T-helper 17 cell (primary cell): ENCODE measurements around the gene RIN3. TPM values are rescaled to one million over a fixed set of nuclear protein-coding genes. Genes with fewer than 3 reads are reported as not detected.

Experiments used
- ATAC-seq: fragments of 150-1000 bp; cut with Tn5 transposase; 2 replicates; pipeline ENCODE4 v1.10.0; 2021; ENCODE audit warnings: mild to moderate bottlenecking, moderate library complexity
- DNase-seq, 3 donors: peaks; one replicate each; pipeline versions ENCODE4 v3.0.0 to v3.0.0-alpha.2; 2020 to 2021
- H3K9me3 ChIP-seq: one replicate; pipeline ENCODE4 v1.7.0; 2013; ENCODE audit warnings: low read length, mild to moderate bottlenecking; ENCODE audit not compliant: control insufficient read depth, poor library complexity, severe bottlenecking
- H3K27ac Mint-ChIP-seq: one replicate; pipeline ENCODE4 v1.8.0; 2022; ENCODE audit warnings: mild to moderate bottlenecking, moderate library complexity, mixed read lengths
- H3K27me3 Mint-ChIP-seq: one replicate; pipeline ENCODE4 v1.8.0; 2022; ENCODE audit warnings: mixed read lengths
- H3K36me3 Mint-ChIP-seq: one replicate; pipeline ENCODE4 v1.8.0; 2022; ENCODE audit warnings: low read depth, mixed read lengths
- H3K4me1 Mint-ChIP-seq: one replicate; pipeline ENCODE4 v1.8.0; 2022; ENCODE audit warnings: mild to moderate bottlenecking, mixed read lengths
- H3K4me3 Mint-ChIP-seq: one replicate; pipeline ENCODE4 v1.8.0; 2022; ENCODE audit warnings: mild to moderate bottlenecking, moderate library complexity, mixed read lengths
- total RNA-seq, 4 donors: library from RNA in 2 of 4; stranded (reverse) in 2 of 4; gene quantifications; one replicate each; pipeline ENCODE4 v1.2.3 and lab custom pipeline; 2022 to 2026

RIN3 gene
- total RNA-seq, 2 donors from 2014 or later = 49.3 to 70.0 TPM

DNA sequence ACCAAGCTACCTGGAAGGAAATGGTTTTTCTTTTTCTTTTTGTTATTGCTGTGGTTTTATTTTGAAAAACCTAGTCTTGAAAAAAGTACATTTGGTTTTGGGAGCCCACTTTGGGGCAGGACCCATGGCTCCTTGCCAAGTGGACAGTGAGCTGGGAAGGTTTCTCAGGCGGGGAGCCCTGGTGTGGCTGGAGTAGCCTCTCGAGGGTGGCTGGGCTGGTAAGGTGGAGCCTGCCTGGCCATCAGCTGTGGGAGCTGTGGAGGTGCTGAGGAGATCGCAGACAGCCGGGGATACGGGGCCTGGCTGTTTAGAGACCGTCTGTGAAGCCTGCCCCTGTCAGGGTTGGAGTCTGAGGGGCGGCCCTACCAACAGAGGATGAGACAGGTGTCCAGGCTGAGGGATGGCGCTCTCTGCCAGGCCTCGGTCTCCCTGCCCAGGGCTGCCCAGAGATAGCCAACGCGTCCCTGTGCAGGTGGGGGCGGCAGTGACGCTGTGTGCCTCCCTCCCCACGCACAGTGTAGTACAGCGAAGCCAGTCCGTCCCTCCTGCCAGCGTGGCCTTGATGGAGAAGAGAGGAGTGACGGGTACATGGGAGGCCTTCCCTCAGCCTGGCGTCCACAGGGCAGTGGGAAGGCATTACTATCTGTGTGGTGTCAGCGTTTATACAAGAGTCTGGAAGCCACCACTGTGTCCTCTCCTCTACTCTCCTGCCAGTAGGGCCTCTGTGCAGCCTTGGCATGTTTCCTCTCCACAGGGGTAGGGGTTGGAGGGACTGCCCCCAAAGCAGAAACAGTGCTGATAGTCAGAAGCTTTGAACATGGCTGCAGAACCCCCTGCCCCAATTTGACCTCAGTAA is 5.9 kb downstream of the RIN3 start:
- peaks cover 6% of the 10 kb centered on the region for H3K27me3 Mint-ChIP-seq
- H3K4me1 Mint-ChIP-seq = peaks cover 18% of the 10 kb centered on the region
- no peaks in the 10 kb centered on the region for H3K36me3 Mint-ChIP-seq
- no peak overlapping the region for H3K4me3 Mint-ChIP-seq
- DNase-seq (no peak), ATAC-seq (no peak)
- peak overlapping the region; percentile 29 for H3K27ac Mint-ChIP-seq
- no peaks in the 10 kb centered on the region for H3K9me3 ChIP-seq

DNA sequence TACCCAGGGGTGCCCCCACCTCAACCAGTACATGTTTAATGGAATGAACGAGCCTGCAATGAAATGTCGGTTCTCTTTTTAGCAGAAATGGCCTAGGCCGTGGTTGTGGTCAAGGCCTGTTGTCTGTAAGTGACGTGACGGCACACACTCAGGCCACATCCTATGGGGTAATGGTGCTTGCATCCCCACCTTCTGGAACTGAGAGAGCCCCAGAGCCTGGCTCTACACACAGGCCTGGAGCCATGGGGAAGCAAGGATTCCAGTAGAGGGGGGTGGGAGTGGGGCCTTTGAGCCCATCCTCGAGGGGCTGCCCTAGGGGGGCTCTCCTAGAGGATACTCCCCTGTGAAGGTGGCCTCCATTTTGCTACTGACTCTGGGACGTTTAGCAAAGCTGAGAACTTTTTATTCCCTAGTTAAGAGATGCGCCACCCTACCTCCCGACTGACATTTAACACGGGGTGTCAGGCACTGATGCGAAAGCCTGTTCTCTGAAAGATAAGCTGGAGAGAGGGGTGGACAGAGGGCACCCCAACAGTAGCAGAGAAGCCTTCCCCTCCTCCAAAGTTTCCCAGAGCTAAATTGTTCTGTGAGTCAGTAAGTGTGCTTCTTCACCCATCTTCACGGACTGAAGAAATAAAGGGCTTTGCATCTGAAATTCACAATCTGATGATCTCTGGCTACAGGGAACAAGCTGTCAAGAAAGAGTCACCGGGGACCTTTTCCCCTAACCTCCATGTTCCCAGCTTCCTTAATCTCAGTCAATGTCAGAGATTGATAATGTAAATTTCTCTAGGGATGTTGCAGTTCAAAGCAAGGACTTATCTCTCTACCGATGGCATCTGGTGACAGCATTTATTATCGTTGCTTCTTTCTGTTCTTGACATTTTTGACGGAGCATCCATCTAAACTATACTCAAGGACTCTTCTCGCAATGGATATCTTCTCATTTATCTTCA is 6.8 kb downstream of the RIN3 start:
- H3K9me3 ChIP-seq = no peaks in the 10 kb centered on the region
- ATAC-seq = no peak
- Mint-ChIP-seq H3K27ac (no peak overlapping the region), H3K4me3 (no peak overlapping the region), H3K4me1 (peaks cover 20% of the 10 kb centered on the region), H3K36me3 (no peaks in the 10 kb centered on the region), H3K27me3 (peaks cover 5% of the 10 kb centered on the region)
- DNase-seq = no peak

DNA sequence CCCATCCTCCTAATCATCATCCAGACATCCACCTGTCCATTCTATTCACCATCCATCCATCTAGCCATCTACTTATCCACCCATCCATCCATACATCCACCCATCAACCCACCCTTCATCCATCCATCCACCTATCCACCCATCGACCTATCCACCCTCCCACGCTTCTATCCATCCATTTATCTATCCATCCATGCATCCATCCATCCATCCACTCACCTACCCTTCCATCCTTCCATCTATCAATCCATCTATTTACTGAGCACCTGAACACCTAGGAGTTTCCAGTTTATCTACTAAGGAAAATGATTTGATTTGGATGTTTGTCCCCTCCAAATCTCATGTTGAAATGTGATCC is 7.5 kb downstream of the RIN3 start:
- Mint-ChIP-seq H3K27me3 (no peaks in the 10 kb centered on the region), H3K36me3 (no peaks in the 10 kb centered on the region), H3K27ac (no peak overlapping the region), H3K4me3 (no peak overlapping the region), H3K4me1 (peaks cover 18% of the 10 kb centered on the region)
- H3K9me3 ChIP-seq = no peaks in the 10 kb centered on the region
- no peak for ATAC-seq
- DNase-seq = no peak

DNA sequence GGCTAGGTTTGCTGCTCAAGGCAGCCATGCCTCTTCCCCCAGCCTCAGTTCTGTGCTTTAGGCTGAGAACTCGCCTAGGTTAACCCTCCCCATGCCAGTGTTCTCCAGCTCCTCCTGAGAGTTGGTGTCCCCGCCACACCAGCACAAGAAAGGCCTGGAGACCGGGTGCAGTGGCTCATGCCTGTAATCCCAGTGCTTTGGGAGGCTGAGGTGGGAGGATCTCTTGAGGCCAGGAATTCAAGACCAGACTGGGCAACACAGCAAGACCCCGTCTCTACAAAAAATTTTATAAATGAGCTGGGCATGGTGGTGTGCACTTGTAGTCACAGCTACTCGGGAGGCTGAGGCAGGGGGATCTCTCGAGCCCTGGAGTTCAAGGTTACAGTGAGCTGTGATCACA is 10.2 kb downstream of the RIN3 start:
- Mint-ChIP-seq H3K27me3 (no peaks in the 10 kb centered on the region), H3K36me3 (no peaks in the 10 kb centered on the region), H3K27ac (no peak overlapping the region), H3K4me3 (no peak overlapping the region), H3K4me1 (peaks cover 10% of the 10 kb centered on the region)
- ATAC-seq (no peak), DNase-seq (no peak)
- no peaks in the 10 kb centered on the region for H3K9me3 ChIP-seq

DNA sequence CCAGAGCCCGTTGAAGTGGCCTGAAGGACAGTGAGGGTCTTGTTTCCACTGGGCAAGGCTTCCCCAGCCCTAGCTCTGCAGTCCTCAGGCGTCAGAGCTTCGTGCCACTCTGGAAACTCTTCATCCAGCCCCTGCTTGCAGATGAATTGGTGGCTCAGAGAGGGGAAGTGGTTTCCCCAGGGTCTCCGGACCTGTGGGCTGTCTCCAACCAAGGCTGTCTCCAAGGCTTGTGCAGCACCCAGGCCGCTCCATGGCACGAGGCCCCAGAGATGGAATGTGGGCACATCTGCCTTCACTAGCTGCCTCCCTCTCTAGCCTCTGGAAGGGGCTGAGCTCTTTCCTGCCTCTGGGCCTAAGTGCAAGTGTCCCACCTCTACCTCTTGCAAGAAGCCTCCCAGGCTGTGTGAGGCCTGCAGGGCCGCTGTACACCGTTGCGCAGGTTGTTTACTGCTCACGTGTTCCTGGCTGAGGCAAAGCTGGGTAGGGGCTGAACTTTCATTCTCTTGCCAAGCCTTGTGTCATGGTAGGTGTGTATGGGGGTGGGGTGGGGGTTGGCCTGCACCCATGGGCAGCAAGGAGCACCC is 11.1 kb downstream of the RIN3 start:
- Mint-ChIP-seq H3K27ac (peak overlapping the region; percentile 24), H3K27me3 (no peaks in the 10 kb centered on the region), H3K36me3 (no peaks in the 10 kb centered on the region), H3K4me1 (peaks cover 9% of the 10 kb centered on the region), H3K4me3 (no peak overlapping the region)
- no peaks in the 10 kb centered on the region for H3K9me3 ChIP-seq
- DNase-seq (no peak), ATAC-seq (no peak)

DNA sequence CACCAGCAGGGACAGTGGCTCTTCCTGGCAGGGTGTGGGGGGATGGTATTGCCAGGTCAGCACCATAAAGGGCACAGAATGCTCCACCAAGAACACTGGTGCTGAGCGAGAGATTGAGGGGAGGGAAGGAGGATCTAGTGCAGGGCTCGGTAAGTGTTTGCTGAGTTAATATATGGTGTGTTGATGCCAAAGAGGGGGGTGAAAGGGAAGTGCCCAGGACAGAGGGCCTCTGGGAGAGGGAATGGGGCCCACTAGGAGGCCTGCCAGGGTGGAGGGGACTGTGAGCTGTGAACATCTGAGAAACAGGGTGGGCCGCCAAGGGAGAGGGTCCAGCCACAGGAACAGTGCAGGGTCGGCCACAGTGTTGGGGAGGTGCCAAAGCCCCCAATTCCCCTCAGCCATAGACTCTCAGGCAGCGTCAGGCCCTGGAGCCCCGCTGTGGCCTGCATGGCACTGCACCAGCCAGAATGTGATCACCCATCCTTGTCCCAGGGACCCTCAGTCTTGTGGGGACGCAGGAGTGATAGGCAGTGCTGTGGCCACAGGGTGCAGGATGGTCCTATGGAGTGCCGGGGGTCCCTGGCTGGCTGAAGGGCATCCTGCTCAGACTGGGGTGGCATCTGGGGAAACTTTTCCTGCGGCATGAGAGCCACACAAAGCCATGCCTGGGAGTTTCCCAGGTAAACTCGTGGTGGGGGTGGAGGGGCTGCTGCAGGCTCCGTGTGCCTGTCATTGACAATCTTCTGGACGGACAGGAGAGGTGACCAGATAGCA is 11.9 kb downstream of the RIN3 start:
- Mint-ChIP-seq H3K4me3 (no peak overlapping the region), H3K4me1 (peaks cover 10% of the 10 kb centered on the region), H3K27me3 (no peaks in the 10 kb centered on the region), H3K27ac (peak overlapping the region; percentile 24), H3K36me3 (no peaks in the 10 kb centered on the region)
- ATAC-seq (no peak), DNase-seq (no peak)
- H3K9me3 ChIP-seq = no peaks in the 10 kb centered on the region

DNA sequence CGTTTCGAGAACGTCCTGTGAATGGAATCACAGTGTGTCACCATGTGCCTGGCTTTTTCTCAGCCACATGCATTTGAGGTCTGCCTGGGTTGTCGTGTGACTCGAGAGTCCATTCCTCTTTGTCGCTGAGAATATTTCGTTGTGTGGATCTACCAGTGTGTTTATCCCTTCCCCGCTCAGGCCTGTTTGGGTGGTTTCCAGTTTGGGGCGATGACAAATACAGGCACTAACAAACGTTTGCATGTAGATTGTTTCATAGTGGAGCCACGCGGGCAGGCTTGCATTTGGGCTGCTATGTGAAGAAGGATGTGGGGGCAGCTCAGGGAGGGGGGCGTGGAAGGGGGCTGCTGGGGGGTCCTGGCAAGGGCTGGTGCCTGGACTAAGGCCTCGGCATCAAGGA is 14.1 kb downstream of the RIN3 start:
- no peaks in the 10 kb centered on the region for H3K27me3 Mint-ChIP-seq
- no peaks in the 10 kb centered on the region for H3K9me3 ChIP-seq
- H3K4me1 Mint-ChIP-seq = peaks cover 13% of the 10 kb centered on the region
- no peak for DNase-seq
- no peak overlapping the region for H3K4me3 Mint-ChIP-seq
- H3K27ac Mint-ChIP-seq = no peak overlapping the region
- no peak for ATAC-seq
- H3K36me3 Mint-ChIP-seq = no peaks in the 10 kb centered on the region

DNA sequence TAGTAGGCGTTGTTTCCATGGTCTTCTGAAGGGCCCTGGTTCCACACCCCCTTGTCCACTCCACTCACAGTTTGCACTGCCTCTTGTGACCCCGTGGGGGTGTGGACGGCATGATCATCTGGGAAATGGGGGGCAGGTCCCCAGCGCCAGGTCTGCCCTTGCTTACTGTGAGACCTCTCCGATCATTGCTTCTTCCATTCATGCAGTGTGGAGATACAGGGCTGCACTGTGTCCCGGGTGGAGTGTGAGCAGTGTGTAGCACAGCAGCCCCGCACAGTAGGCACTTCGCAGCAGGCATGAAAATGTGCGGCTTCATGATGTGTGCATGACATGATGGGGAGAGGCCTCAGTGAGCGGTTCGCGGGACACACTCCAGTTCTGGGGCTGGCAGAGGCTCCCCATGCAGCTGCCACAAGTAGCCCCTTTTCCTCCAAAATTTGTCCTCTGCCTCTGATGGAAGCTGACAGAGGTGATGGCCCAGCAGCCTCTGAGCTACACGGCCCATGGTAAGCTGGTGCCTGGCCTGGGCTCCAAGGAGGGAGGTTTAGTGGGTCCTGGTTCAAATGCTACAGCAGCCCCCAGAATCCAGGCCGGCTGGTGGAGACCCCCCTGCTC is 15.0 kb downstream of the RIN3 start:
- no peak overlapping the region for H3K27ac Mint-ChIP-seq
- no peak for DNase-seq
- no peaks in the 10 kb centered on the region for H3K36me3 Mint-ChIP-seq

DNA sequence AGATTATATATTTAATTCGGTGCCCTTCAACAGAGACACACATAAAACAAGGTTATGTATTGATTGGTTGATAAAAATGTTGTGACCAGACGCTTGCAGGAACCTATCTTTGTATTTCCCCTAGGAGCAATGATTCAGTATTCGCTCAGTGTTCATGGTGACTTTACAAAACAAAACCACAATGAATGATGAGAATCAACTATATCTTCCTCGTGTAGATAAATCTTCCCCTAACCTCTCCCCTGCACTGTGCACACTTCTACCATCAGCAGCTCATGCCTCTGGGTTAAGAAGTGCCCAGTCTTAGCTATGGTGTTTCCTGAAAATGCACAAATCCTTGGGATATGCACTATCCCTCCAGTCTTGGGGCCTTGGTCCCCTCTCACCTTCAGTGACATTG is 16.3 kb downstream of the RIN3 start:
- no peaks in the 10 kb centered on the region for H3K9me3 ChIP-seq
- Mint-ChIP-seq H3K27me3 (no peaks in the 10 kb centered on the region), H3K36me3 (no peaks in the 10 kb centered on the region), H3K4me3 (no peak overlapping the region), H3K27ac (no peak overlapping the region), H3K4me1 (peaks cover 19% of the 10 kb centered on the region)
- DNase-seq = no peak
- peak; percentile 18 for ATAC-seq

More for the DNA sequence above, 15.0 kb downstream of the RIN3 start:
- H3K27me3 Mint-ChIP-seq = no peaks in the 10 kb centered on the region
- no peak overlapping the region for H3K4me3 Mint-ChIP-seq
- peaks cover 16% of the 10 kb centered on the region for H3K4me1 Mint-ChIP-seq
- no peak for ATAC-seq
- no peaks in the 10 kb centered on the region for H3K9me3 ChIP-seq

DNA sequence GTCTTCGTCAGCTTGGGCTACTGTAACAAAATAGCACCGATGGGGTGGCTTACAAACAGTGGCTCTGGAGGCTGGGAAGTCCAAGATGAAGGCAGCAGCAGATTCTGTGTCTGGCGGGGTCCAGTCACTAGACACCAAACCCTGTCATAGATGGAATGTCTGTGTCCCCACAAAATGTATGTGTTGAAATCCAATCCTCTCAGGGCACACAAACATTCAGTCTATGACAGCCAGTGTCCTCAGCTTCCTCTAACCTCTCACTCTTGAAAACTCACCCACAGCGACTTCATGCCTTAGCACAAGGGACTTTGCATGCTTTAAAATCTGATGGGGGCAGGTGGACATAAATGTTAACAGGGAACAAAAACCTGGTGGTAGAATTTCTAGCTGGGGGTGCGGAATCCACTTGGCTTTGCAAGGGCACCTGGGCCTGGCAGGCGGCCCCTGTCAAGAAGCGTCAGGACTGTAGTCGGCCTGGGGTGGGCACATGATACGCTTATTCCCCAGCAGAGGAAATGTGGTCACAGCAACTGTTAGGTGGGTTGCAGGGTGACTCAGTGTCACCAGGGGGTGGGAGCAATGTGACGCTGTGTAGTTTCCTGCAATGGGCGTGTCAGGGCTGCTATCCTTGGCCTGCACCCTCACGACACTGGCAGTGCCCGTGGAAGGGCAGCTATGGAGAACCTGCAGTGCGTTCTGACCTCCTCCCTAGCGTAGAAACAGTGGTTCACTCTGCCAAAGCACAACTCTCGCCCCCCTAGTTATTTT is 17.7 kb downstream of the RIN3 start:
- Mint-ChIP-seq H3K27me3 (no peaks in the 10 kb centered on the region), H3K27ac (peak overlapping the region; percentile 9), H3K4me1 (peaks cover 26% of the 10 kb centered on the region), H3K4me3 (no peak overlapping the region), H3K36me3 (no peaks in the 10 kb centered on the region)
- DNase-seq (no peak), ATAC-seq (peak; percentile 53)
- H3K9me3 ChIP-seq = no peaks in the 10 kb centered on the region

DNA sequence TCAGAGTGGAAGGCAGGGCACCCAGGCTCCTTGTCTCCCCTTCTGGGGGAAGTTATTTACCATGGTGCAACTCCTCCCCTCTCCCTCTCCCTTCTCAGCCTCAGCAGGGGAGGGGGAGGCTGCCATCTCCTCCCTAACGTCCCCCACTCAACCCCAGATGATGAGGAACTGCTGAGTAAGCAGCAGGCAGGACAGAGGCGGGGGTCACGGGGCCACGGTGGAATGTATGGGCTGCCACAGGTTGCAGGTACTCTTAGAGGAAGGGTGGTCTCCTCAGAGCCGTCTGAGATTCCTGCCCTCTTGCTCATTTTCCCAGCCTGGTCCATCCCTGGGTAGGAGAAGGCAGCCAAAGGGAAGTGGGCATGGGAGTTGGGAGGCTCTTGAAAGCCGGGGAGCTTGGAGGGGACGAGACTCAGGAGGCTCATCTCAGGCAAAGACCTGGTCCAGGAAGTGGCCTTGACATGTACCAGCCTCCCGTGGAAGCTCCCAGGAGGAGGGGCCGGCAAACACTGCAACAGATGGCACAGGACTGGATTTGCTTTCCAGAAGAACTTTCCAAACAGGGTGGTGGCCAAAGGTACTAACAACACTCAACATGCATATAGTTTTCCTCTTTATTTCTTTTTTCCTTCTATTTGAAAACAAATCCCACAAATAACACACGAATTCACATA is 19.0 kb downstream of the RIN3 start:
- no peak for DNase-seq
- no peak for ATAC-seq
- Mint-ChIP-seq H3K36me3 (no peaks in the 10 kb centered on the region), H3K4me3 (no peak overlapping the region), H3K4me1 (peaks cover 25% of the 10 kb centered on the region), H3K27ac (no peak overlapping the region), H3K27me3 (no peaks in the 10 kb centered on the region)
- no peaks in the 10 kb centered on the region for H3K9me3 ChIP-seq
